Measurements from ENCODE around the gene CREBL2.
"Not testable (repeated sequence)": the region's sequence is repeated elsewhere in the genome, so short reads cannot be mapped to it uniquely, and the experiment has no call there.

Gene CREBL2

DNA sequence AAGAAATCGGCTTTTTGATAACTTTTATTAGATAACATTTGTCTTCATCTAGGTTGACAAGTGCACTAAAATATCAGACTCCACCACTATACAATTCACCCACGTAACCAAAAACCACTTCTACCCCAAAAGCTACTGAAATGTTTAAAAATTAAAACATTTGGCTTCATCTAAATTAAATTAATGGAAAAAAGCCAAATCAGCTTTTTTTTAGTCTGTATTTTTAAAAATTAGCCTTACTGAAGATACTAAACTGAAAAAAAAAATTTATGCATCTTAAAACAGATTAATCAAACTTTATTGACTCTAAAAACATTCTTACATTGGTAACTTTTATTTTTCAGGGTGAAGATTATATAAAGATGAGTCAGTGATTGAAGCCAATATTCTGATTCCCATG lies 30.0 kb downstream of the CREBL2 start:
- DNase-seq: no peak

DNA sequence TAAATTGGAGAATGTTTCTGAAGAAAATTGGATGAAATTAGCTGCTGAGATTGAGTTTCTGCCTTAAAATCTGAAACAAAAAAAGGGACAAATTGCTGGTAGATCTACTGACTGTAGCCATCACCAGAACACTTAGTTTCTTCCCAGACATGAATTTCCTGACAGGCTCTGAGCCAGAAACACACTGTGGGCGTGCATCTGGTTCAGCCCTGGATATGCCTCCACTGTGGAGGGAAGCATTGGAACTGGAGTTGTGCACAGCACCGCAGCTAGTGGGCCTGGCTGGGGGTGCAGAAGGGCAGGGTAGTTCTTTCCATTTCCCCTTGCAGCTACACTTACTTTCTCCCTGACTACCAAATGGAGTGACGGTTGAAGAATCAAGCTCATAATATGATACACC lies 31.2 kb downstream of the CREBL2 start:
- DNase-seq: no peak

DNA sequence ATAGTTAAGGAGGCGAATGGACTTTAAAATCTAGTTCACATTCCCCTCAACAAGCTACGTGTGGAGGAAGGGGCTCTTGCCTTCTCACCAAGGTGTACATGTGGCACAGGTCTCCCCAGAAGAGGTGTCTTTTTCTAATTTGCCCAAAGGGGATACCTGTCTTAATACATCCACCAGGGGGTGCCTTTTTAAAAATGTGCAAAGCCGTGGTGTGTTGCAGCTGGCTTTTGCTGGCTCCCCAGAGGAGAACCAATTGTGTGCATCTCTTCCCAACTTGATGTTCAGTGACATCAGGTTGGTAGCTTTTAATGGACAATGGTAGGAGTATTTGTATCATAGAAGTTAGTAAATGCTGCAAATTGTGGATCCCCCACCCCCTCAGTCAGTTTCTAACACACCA lies 33.8 kb downstream of the CREBL2 start:
- DNase-seq: no peak

DNA sequence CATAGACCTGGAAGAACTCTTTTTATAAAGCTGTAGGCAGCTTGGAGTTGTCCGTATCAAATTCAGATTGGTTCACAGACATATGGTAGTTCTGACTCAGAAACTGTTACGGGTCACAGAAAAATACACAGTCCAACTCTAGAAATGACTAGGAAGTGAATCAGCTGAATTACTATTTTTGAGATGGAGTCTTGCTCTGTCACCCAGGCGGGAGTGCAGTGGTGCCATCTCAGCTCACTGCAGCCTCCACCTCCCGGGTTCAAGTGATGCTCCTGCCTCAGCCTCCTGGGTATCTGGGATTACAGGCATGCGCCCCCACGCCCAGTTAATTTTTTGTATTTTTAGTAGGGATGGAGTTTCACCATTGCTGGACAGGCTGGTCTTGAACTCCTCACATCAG lies 34.3 kb downstream of the CREBL2 start:
- not testable (repeated sequence) for DNase-seq

DNA sequence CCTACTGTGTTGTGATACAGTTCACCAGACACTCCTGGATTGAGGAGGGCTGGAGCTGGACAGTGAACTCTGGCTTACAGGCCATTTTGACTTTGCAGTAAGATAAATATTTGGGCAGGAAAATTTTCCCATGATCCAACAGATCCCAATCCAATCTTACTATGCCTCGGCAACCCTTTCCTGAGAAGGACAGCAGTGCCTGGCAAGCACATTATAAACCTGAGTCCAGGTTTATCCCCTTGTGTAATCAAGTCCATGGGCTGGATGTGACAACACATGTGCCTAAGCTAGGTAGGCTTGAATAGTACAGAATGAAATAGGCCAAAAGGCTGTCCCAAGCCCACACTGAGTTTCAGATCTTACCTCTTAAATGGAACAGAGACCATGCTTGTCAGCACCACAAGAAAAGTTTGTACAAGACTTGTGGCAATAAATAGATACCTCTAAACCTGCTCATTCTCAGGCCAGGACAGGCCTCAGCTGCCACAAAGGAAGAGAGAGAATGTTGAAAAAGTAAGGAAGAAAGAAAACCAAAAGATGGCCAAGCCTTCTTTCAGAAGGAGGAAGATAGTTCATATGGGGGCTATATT lies 34.9 kb downstream of the CREBL2 start:
- DNase-seq: no peak

GRCh38 chr12:12648284-12648683 lies 36.6 kb downstream of the CREBL2 start:
- DNase-seq: no peak

DNA sequence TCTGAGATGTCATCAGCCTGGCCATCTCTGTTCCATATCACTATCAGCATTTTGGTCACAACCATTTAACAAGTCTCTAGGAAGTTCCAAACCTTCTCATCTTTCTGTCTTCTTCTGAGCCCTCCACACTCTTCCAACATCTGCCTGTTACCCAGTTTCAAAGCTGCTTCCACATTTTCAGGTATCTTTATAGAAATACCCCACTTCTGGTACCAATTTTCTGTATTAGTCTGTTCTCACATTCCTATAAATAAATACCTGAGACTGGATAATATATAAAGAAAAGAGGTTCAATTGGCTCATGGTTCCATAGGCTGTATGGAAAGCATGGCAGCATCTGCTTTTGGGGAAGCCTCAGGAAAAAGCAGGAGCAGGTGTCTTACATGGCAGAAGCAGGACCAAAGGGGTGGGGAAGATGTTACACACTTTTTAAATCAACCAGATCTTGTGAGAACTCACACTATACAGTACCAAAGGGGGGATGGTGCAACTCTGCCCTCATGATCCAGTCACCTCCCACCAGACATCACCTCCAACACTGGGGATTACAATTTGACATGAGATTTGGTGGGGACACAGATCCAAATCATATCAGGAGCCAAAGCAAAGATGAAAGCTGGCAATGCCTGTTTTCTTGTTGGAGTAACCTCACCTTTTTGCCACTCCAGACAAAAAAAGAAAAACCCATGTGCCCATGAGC lies 37.4 kb downstream of the CREBL2 start:
- no peak for DNase-seq

- DNase-seq: no peak
These were observed 40.1 kb downstream of the CREBL2 start for GRCh38 chr12:12651752-12652151.

DNA sequence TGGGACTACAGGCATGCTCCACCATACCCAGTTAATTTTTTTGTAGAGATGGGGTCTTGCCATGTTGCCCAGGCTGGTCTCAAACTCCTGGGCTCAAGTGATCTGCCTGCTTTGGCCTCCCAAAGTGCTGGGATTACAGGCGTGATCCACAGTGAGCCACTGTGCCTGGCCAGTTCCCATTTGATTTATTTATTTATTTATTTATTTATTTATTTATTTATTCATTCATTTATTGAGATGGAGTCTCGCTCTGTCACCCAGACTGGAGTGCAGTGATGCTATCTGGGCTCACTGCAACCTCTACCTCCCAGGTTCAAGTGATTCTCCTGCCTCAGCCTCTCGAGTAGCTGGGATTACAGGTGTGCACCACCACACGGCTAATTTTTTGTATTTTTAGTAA lies 41.0 kb downstream of the CREBL2 start:
- not testable (repeated sequence) for DNase-seq

GRCh38 chr12:12653922-12654321 lies 42.2 kb downstream of the CREBL2 start:
- no peak for DNase-seq

- no peak for DNase-seq
These were observed 43.2 kb downstream of the CREBL2 start for GRCh38 chr12:12654691-12655460.

DNA sequence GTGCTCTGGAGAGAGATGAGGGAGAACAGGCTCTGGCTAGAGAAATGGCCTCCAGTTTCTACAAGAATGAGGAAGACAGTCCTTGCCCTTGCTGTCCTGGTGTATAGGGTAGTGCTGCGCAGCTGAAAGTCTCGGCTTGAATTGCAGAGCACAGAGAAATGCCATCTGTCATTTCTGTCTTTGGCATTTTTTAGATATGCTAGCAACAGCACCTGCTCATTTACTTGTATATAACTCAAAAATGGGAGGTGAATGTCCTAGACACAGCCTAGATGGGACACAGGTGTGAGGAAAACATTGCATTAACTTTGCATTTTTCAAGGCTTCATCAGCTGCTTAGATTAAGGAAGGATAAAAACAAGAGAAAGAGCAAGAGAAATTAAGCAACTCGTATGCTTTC lies 48.5 kb downstream of the CREBL2 start:
- no peak for DNase-seq

DNA sequence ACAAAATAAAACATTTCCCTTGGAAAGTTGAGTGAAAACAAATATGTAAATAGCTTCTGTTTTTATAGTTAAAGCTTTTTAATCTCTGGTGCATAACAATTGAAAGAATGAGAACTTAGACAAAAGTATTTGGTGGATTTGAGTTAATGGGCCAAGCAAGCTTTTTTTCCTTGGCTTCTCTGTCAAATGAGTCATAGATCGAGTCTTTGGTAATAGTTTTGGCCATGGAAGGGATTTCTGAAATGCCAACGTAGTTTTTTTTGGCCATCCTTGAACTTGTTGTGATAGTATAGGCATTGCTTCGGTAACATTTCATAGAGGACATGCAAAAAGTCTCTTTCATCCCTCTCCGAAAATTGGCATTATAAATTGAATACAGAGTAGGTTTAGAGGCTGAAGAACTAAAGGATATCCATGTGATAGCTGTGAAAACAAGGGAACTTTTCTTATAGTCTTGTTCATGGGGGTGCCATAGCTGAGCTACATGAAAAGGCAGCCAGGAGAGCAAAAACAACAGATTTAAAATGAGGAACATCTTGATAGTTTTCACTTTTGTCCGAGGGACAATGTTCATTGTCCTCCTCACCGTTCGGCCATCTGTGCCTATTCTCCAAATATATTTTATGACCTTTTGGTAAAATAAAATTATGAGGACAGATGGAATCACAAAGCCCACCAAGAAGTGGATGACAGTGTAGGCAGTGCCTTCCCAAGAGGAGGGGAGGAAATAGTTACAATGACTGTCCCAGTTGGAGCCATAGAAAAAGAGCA lies 49.6 kb downstream of the CREBL2 start:
- no peak for DNase-seq

DNA sequence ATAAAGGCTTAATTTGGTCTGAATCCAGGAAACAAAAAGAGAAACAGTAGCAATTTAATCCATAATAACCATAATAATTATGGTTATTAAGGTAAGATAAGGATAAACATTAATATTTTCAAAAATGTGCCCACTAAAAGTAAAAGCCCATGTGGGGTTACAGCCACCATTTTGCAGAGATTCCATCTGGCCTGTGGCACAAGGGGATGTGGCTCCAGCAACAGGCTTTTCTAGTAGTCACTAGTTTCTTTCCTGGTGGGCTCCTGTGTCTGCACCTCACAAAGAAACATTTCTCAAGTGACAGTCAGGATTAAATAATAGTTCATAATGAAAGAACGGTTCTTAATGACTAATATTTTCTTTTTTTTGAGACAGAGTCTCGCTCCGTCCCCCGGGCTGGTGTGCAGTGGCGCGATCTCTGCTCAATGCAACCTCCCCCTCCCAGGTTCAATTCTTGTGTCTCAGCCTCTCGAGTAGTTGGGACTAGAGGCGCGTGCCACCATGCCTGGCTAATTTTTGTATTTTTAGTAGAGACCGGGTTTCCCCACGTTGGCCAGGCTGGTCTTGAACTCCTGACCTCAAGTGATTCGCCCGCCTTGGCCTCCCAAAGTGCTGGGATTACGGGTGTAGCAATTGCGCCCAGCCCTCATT lies 52.1 kb downstream of the CREBL2 start:
- DNase-seq: no peak

DNA sequence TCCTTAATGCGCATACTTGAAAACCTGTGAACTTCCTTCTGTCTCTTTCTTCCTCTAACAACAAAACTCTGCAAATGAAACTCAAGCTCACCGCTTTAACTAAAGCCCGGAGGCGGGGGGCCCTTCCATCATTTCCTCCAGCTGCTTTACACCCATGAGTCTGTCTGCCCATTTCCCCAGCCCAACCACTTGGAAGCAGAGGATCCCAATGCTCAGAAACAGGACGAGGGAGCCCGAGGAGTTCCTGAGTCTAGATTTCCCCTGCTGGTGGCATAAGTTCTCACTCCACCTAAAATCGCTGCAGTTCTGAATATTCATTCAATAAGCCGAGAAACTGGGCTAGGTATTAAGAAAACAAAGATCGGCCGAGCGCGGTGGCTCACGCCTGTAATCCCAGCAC lies 53.5 kb downstream of the CREBL2 start:
- DNase-seq: no peak

DNA sequence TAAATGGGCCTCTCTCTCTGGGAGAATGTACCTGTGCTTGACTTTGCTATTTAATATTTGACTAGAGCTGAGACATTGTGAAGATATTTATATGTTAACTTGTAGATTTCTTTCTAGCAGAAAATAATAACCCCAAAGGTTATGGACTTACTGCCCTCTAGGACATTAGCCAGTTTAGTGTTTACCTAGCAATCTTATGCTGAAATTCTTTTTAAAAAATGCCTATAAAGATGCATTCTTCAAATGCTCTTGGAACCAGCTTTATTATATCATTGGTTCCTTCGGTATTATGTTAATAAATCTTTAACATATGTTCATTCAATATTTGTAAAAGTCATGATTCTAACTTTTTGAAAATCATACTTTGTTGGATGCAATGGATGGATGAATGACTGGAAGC lies 56.3 kb downstream of the CREBL2 start:
- DNase-seq: no peak

- no peak for DNase-seq
These were observed 57.3 kb downstream of the CREBL2 start for GRCh38 chr12:12669020-12669419.

GRCh38 chr12:12671850-12672660 lies 60.4 kb downstream of the CREBL2 start:
- no peak for DNase-seq

DNA sequence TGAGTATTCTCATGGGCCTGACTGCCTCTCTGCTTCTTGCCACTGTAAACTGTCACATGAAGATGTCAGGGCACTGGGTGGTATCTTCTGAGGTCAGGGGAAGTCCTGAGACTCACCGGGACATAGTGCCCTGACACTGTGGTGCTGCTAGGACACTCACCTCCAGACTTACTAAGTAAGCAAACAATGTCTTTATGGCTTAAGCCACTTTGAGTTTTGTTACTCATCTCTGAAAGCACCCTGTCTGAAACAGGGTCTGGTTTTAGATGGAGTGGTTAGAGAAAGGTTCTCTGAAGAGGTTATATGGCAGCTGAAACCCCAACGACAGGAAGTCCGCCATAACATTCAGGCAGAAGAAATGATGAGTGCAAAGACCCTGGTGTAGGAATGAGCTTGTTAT lies 61.6 kb downstream of the CREBL2 start:
- DNase-seq: no peak

DNA sequence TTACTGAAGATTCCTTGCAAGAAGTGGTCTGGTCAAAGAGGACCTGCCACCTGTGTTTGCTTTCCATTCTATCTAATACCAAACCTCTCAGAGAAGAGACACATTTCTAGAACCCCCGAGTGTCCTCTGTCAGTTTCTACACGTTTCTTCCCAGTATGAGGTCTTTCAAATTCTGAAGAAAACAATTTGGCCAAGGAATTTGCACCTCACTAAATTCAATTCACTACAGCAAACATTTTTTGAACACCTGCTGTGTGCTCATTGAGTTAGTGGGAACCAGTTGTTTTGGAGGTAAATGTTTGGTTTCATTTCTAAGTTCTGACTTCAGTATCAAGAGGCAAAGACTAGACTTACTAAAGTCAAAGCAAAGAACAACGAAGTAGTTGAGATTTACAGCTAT lies 64.9 kb downstream of the CREBL2 start:
- no peak for DNase-seq

- no peak for DNase-seq
These were observed 69.5 kb downstream of the CREBL2 start for GRCh38 chr12:12681061-12681765.
